B cell (primary cell): ENCODE data around the gene TRHDE. TPM values are rescaled to one million over a fixed set of nuclear protein-coding genes. Genes with fewer than 3 reads are reported as not detected.

Source experiments
- ATAC-seq: fragments of 200-7000 bp; cut with Tn5 transposase; one replicate; pipeline ENCODE4 v1.10.0; 2021; ENCODE audit warnings: low read depth, mild to moderate bottlenecking, moderate number of reproducible peaks, moderate library complexity
- CTCF ChIA-PET: fragments of 350-600 bp; sonication (Branson Sonifier 250); formaldehyde crosslinking; loops from one replicate; lab custom pipeline; 2021; ENCODE audit warnings: antibody characterized with exemption, inconsistent platforms; lab: Charles Lee
- POLR2A ChIA-PET: fragments of 350-600 bp; sonication (Branson Sonifier 250); formaldehyde crosslinking; loops from one replicate; lab custom pipeline; 2021; ENCODE audit warnings: antibody characterized with exemption; lab: Charles Lee
- DNase-seq: peaks from one replicate; pipeline ENCODE4 v3.0.0; 2013
- H2AFZ ChIP-seq: 2 replicates; pipeline ENCODE4 v1.6.1; 2012; ENCODE audit warnings: mild to moderate bottlenecking, low read depth, low read length; ENCODE audit not compliant: insufficient read depth, poor library complexity, severe bottlenecking
- H3K27ac ChIP-seq, 2 donors: 1 replicate in 1 of 2; 2 replicates in 1 of 2; pipeline ENCODE4 v1.5.1; 2012 to 2013; ENCODE audit warnings: low read length in 2 of 2, mild to moderate bottlenecking in 2 of 2, moderate library complexity in 1 of 2
- H3K27me3 ChIP-seq, 4 experiments: fragments of 200-600 bp in 1 of 4; sonication (generic) in 1 of 4; replicated peaks in 1 of 4; 1 replicate in 2 of 4; 2 replicates in 2 of 4; pipeline versions ENCODE4 v1.6.1 to v1.7.0; 2013 to 2016; ENCODE audit warnings: low read length in 3 of 4, mild to moderate bottlenecking in 2 of 4, mixed read lengths in 1 of 4, moderate library complexity in 1 of 4; ENCODE audit not compliant: insufficient read depth in 4 of 4, control insufficient read depth in 3 of 4; ENCODE audit errors: control extremely low read depth in 1 of 4
- H3K36me3 ChIP-seq, 2 experiments: replicated peaks in 1 of 2; 1 replicate in 1 of 2; 2 replicates in 1 of 2; pipeline versions ENCODE4 v1.6.1 to v1.7.1; 2013; ENCODE audit warnings: low read length in 1 of 2; ENCODE audit not compliant: insufficient read depth in 2 of 2, control insufficient read depth in 1 of 2; ENCODE audit errors: control extremely low read depth in 1 of 2, extremely low read depth in 1 of 2
- H3K4me1 ChIP-seq, 2 donors: fragments of 200-600 bp in 1 of 2; sonication (generic) in 1 of 2; 1 replicate in 1 of 2; 2 replicates in 1 of 2; pipeline versions ENCODE4 v1.5.1 to v1.6.1; 2013 to 2017; ENCODE audit warnings: low read length in 2 of 2; ENCODE audit not compliant: control insufficient read depth in 2 of 2, insufficient read depth in 2 of 2
- H3K4me2 ChIP-seq: replicated peaks from 2 replicates; pipeline ENCODE3; 2012; ENCODE audit warnings: mild to moderate bottlenecking, low read depth, low read length; ENCODE audit not compliant: poor library complexity, severe bottlenecking
- H3K4me3 ChIP-seq, 5 experiments: fragments of 200-600 bp in 1 of 5; sonication (generic) in 1 of 5; 1 replicate in 3 of 5; 2 replicates in 2 of 5; pipeline versions ENCODE4 v1.5.1 to v1.7.0; 2011 to 2016; ENCODE audit warnings: low read length in 4 of 5, mild to moderate bottlenecking in 4 of 5, low read depth in 2 of 5, control low read depth in 1 of 5, moderate library complexity in 1 of 5; ENCODE audit not compliant: insufficient read depth in 1 of 5; ENCODE audit errors: control extremely low read depth in 1 of 5, extremely low read depth in 1 of 5
- H3K79me2 ChIP-seq: fragments of 200-600 bp; sonication (generic); one replicate; pipeline ENCODE4 v1.6.0; 2016; ENCODE audit warnings: low read length; ENCODE audit not compliant: control insufficient read depth, insufficient read depth
- H3K9ac ChIP-seq: fragments of 200-600 bp; sonication (generic); 2 replicates; pipeline ENCODE4 v1.6.1; 2017; ENCODE audit warnings: mild to moderate bottlenecking, low read length, moderate library complexity
- H3K9me3 ChIP-seq, 3 donors: one replicate each; pipeline versions ENCODE4 v1.6.1 to v1.7.1; 2013; ENCODE audit warnings: low read length in 2 of 3; ENCODE audit not compliant: control insufficient read depth in 2 of 3, insufficient read depth in 1 of 3; ENCODE audit errors: control extremely low read depth in 1 of 3
- H4K20me1 ChIP-seq: 2 replicates; pipeline ENCODE4 v1.6.0; 2012; ENCODE audit warnings: mild to moderate bottlenecking, low read length; ENCODE audit not compliant: insufficient read depth, control insufficient read depth, poor library complexity, severe bottlenecking
- H3K27ac Mint-ChIP-seq: one replicate; pipeline ENCODE4 v1.8.0; 2021; ENCODE audit warnings: mixed read lengths
- H3K27me3 Mint-ChIP-seq: one replicate; pipeline ENCODE4 v1.8.0; 2021; ENCODE audit warnings: mixed read lengths
- H3K4me1 Mint-ChIP-seq: one replicate; pipeline ENCODE4 v1.8.0; 2021; ENCODE audit warnings: mixed read lengths
- H3K4me3 Mint-ChIP-seq: one replicate; pipeline ENCODE4 v1.8.0; 2021; ENCODE audit warnings: mixed read lengths
- H3K9me3 Mint-ChIP-seq: one replicate; pipeline ENCODE4 v1.8.0; 2022; ENCODE audit warnings: mixed read lengths; ENCODE audit not compliant: insufficient read depth
- CTCF ChIP-seq: fragments of 200-600 bp; IDR thresholded peaks from one replicate; pipeline ENCODE4 v1.8.0; 2022; ENCODE audit warnings: antibody characterized with exemption, mild to moderate bottlenecking
- EZH2 ChIP-seq: IDR thresholded peaks from 2 replicates; pipeline ENCODE4 v1.6.1; 2012; ENCODE audit warnings: borderline replicate concordance, low read depth, mild to moderate bottlenecking, moderate library complexity, low read length; ENCODE audit not compliant: insufficient read depth, poor library complexity, severe bottlenecking
- WGBS: methylation state at CpG from one replicate; pipeline ENCODE4 v1.1.5; 2013; ENCODE audit warnings: missing lambda C conversion rate; ENCODE audit not compliant: insufficient coverage; 5-methylcytosine and 5-hydroxymethylcytosine counted together
- intact Hi-C: fragments of 100-400 bp; cut with micrococcal nuclease; formaldehyde crosslinking; loops from one replicate; pipeline ENCODE4 v1.10.0; 2022
- polyA plus RNA-seq: library from polyadenylated mRNA; depleted of rRNA; stranded (reverse); fragments of >200 nt; gene quantifications from 2 replicates; pipeline ENCODE4 v1.2.3, GENCODE V29; 2012
- total RNA-seq, 2 donors: library from RNA; stranded (reverse); fragments of 120-200 nt in 1 of 2; gene quantifications; 1 replicate in 1 of 2; 2 replicates in 1 of 2; pipeline versions ENCODE4 v1.2.3 to v1.2.4, GENCODE V29; 2013 to 2022

The TRHDE gene
- total and polyA plus RNA-seq, 2 donors (not counting 1 experiment from before 2014, with no cell fraction given): not detected

GRCh38 chr12:72390146-72390545 is 118.0 kb downstream of the TRHDE start:
- TF ChIP-seq CTCF (no peak), EZH2 (no peak)
- H3K4me3 ChIP-seq: no peak overlapping the region
- intact Hi-C loops: no loop called here
- H3K27ac ChIP-seq: no peak overlapping the region
- H3K79me2 ChIP-seq: no peaks in the 10 kb centered on the region
- DNase-seq: no peak
- H2AFZ ChIP-seq: no peak overlapping the region
- Mint-ChIP-seq H3K4me3 (no peak overlapping the region), H3K27me3 (no peaks in the 10 kb centered on the region), H3K27ac (no peak overlapping the region), H3K4me1 (no peaks in the 10 kb centered on the region), H3K9me3 (peaks cover 2% of the 10 kb centered on the region)
- ATAC-seq: no peak
- no peak overlapping the region for H3K4me2 ChIP-seq
- CTCF ChIA-PET: no interaction called here
- no peaks in the 10 kb centered on the region for H3K4me1 ChIP-seq
- H3K9me3 ChIP-seq: no peaks in the 10 kb centered on the region
- H3K9ac ChIP-seq: no peak overlapping the region
- no CpG with 5 or more reads among the region's 1 CpG for WGBS
- H3K27me3 ChIP-seq: no peaks in the 10 kb centered on the region
- H4K20me1 ChIP-seq: no peaks in the 10 kb centered on the region
- POLR2A ChIA-PET: no interaction called here
- H3K36me3 ChIP-seq: no peaks in the 10 kb centered on the region

- no peak for TF ChIP-seq CTCF
- no peak for TF ChIP-seq EZH2
- ChIA-PET CTCF (no interaction called here), POLR2A (no interaction called here)
- Mint-ChIP-seq H3K4me1 (no peaks in the 10 kb centered on the region), H3K4me3 (no peak overlapping the region), H3K27ac (no peak overlapping the region), H3K27me3 (no peaks in the 10 kb centered on the region), H3K9me3 (no peaks in the 10 kb centered on the region)
- Histone ChIP-seq H4K20me1 (no peaks in the 10 kb centered on the region), H2AFZ (no peak overlapping the region), H3K36me3 (no peaks in the 10 kb centered on the region), H3K4me2 (no peak overlapping the region), H3K27me3 (no peaks in the 10 kb centered on the region), H3K9me3 (no peaks in the 10 kb centered on the region), H3K4me1 (no peaks in the 10 kb centered on the region), H3K4me3 (no peak overlapping the region), H3K27ac (no peak overlapping the region), H3K79me2 (no peaks in the 10 kb centered on the region), H3K9ac (no peak overlapping the region)
- no peak for ATAC-seq
- 100% methylated on average over 1 of the region's 2 CpGs for WGBS
- DNase-seq: no peak
- intact Hi-C loops: no loop called here
Measured at GRCh38 chr12:72406111-72406510, 133.9 kb downstream of the TRHDE start.
